NCI-H1694 (cell line): ENCODE results near the gene TWIST2.

Experiments used
- DNase-seq: peaks from one replicate; lab custom pipeline; 2025; lab: John Stamatoyannopoulos, UW

TWIST2 gene

GRCh38 chr2:238873381-238873801 is 25.5 kb downstream of the TWIST2 start:
- DNase-seq, result no peak

GRCh38 chr2:238873841-238874240 is 26.0 kb downstream of the TWIST2 start:
- no peak for DNase-seq

- no peak for DNase-seq
Observed at GRCh38 chr2:238874330-238875050, 26.6 kb downstream of the TWIST2 start.

- DNase-seq, result no peak
Observed at GRCh38 chr2:238875101-238875470, 27.2 kb downstream of the TWIST2 start.

- no peak for DNase-seq
Observed at GRCh38 chr2:238875471-238876231, 27.8 kb downstream of the TWIST2 start.

GRCh38 chr2:238876232-238876630 is 28.3 kb downstream of the TWIST2 start:
- no peak for DNase-seq

- no peak for DNase-seq
Observed at GRCh38 chr2:238878051-238878735, 30.3 kb downstream of the TWIST2 start.

- no peak for DNase-seq
Observed at GRCh38 chr2:238879043-238879442, 31.2 kb downstream of the TWIST2 start.

GRCh38 chr2:238879621-238880377 is 31.9 kb downstream of the TWIST2 start:
- no peak for DNase-seq

- DNase-seq, result no peak
Observed at GRCh38 chr2:238881353-238882081, 33.6 kb downstream of the TWIST2 start.

- no peak for DNase-seq
Observed at GRCh38 chr2:238882082-238882755, 34.3 kb downstream of the TWIST2 start.

GRCh38 chr2:238883421-238883901 is 35.6 kb downstream of the TWIST2 start:
- DNase-seq, result no peak

GRCh38 chr2:238884122-238884811 is 36.4 kb downstream of the TWIST2 start:
- DNase-seq, result no peak

- no peak for DNase-seq
Observed at GRCh38 chr2:238884812-238885408, 37.0 kb downstream of the TWIST2 start.

GRCh38 chr2:238886453-238887094 is 38.7 kb downstream of the TWIST2 start:
- DNase-seq, result no peak

- DNase-seq, result no peak
Observed at GRCh38 chr2:238887616-238888015, 39.7 kb downstream of the TWIST2 start.

GRCh38 chr2:238888781-238889180 is 40.9 kb downstream of the TWIST2 start:
- no peak for DNase-seq

- no peak for DNase-seq
Observed at GRCh38 chr2:238890131-238890530, 42.2 kb downstream of the TWIST2 start.
